NCI-H146 (cell line): ENCODE results near the gene DLGAP1.

ENCODE experiments used
- DNase-seq: peaks from one replicate; lab custom pipeline; 2025; lab: John Stamatoyannopoulos, UW

Gene DLGAP1

DNA sequence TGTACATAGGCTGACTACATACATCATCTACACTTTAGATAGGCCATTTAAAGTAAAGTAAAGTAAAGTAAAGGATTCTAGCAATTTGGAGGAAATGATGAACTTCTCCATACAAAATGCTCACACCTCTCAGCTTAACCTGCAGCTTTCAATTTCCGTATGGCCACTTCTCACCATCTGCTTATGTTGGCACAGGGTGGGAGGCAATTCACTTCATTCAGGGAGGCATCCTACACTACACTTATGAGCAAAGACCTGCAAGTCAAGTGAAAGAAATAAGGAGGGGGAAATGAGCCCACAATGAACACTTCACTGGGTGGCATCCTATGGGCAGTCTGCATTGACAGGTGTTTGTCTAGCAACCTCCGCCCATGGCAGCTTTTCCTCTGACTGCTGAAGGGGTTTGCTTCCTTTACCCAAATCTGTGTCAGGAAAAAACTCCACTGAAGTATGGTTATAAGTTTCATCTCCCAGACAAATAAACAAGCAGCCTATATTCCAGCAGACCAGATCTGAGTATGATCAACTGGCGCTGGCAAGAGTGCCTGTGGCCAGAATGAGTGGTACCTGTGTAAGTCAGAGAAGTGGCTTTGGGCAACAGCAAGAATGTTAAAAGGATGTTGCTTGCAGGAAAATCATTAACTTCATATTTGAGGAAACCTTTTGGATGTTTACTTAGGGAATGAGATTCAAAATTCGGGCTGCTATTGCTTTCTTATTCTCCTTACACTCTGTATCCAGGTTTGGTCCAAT lies 556.1 kb downstream of the DLGAP1 start:
- DNase-seq, result no peak

GRCh38 chr18:3892152-3892551 lies 563.0 kb downstream of the DLGAP1 start:
- DNase-seq, result no peak

- no peak for DNase-seq
Measured at GRCh38 chr18:3891245-3891644, 563.9 kb downstream of the DLGAP1 start.

- no peak for DNase-seq
Measured at GRCh38 chr18:3889803-3890202, 565.3 kb downstream of the DLGAP1 start.

- no peak for DNase-seq
Measured at GRCh38 chr18:3889121-3889520, 566.0 kb downstream of the DLGAP1 start.

DNA sequence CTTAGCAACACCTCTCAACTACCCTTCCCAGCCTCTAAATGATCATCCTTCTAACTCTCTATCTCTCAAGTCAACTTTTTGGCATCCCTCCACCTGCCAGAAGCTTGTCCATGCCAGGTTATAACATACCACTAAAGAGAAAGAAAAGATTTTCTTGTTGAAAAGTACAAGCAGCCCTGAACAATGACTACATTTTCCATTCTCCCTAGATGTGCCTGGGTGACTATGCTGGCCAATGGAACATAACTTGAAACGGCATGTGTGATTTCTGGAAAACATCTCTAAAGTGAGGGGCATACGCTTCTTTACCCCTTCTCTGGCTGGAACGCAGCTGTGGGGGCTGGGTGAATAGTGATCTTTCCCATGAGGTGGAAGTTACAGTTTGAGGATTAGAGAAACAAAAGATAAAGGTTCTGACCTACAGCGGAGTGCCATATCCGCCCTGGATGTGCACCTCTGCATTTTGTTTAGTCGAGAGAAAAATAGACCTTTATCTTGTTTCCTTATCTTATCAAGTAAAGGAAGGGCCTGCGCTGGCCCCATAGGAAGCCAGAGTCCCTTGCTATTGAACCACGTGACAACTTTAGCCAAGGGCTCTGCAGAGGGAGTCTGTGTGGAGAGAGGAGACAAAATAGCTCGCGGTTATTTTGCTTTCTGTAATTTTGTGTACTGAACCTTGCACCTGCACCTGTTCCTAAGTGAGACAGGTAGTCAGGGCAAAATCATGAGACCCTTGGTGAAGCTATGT lies 568.4 kb downstream of the DLGAP1 start:
- peak; percentile 96 for DNase-seq

DNA sequence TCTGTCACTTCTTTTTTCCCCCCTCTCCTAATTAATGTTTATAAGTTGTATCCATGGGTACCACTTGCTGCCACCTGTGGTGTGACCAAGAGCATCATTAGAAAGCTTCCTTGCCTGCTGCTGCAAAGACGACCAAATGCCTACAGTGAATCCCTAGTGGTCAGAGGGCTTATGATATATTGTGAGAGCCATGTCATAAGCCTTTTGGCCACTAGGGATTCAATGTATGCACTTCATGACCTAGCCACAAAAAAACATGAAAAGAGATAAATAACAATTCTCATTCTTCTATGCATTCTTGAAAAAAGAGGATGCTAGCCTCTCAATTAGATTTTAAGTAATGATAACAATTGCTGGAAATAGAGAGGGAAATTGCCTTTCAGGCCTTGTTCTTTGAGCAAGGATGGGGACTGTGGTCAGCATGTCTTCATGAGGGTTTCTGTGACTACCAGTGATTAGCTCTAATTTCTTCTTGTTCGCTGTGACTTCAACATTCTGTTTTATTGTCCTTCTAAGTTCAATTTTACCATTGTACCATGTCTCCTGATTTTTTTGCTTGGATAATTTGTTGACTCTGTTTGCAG lies 569.8 kb downstream of the DLGAP1 start:
- DNase-seq, result peak; percentile 71

- DNase-seq, result no peak
Measured at GRCh38 chr18:3879836-3880120, 575.3 kb downstream of the DLGAP1 start.

DNA sequence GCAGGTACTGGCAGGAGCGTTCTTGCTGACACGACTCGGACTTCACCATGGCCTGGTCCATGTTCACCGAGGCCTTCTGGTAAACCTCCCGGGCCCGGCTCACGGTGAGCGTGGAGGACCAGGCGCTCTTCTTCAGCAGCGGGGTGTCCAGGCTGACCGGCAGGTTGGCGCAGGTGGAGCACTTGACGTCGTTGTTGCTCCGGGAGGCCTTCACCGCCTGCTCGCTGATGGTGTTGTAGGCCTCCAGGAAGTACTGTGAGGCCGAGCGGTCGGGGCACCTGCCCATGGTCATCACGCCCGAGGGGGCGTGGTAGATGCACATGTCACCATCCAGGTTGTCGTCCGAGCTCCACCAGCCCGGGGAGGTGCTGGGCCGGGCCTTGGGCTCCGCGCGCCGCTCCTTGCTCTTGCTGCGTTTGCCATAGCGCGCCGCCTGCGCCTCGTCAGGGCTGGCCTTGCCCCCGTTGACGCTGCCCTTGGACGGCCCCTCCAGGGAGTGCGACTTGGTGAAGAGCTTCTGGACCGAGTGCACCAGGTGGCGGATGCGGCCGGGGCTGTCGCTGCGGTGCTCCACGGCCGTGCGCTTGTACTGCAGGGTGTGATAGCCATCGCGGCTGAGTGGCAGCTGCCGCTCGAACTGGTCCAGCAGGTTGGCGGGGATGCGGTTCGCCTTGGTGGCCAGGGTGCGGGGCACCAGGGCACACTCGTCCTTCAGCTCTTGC lies 575.8 kb downstream of the DLGAP1 start:
- DNase-seq, result no peak

DNA sequence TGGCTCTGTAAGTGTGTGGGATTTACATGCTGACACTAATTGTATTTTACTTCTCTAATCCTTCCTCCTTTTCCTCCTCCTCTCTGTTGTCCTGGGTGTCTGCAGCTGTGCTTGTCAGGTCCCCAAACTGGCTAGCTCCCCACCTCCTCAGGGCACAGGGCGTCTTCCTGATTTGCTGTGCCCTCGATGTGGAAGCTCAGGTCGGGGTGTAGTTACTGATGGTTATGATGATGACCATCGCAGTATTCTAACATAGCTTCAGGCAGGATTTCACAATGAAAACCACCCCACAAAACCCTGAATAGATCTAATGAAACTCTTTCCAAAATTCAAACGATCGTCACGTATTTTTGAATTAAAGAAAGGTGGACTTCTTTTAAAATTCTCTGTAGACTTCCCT lies 576.7 kb downstream of the DLGAP1 start:
- DNase-seq, result no peak

GRCh38 chr18:3877678-3878077 lies 577.4 kb downstream of the DLGAP1 start:
- no peak for DNase-seq

DNA sequence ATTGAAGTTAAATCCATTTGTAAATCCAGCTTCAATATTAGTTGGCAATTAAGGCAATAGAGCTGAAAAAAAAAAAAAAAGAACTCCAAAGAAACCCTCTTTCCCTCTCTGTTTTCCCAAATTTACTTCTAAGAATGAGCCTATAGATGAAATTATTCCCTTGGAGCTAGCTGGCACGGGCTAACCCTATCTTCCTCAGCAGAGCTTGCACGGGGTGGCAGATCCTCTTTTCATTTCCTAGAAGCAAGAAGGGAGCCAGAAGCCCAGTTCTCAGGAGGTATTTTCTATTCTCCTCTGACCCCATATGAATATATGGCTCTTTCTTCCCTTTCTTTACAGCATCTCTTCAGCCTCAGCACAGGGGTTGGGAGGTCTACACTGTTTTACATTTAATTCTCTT lies 579.1 kb downstream of the DLGAP1 start:
- no peak for DNase-seq

- DNase-seq, result no peak
Measured at GRCh38 chr18:3875376-3875775, 579.7 kb downstream of the DLGAP1 start.

DNA sequence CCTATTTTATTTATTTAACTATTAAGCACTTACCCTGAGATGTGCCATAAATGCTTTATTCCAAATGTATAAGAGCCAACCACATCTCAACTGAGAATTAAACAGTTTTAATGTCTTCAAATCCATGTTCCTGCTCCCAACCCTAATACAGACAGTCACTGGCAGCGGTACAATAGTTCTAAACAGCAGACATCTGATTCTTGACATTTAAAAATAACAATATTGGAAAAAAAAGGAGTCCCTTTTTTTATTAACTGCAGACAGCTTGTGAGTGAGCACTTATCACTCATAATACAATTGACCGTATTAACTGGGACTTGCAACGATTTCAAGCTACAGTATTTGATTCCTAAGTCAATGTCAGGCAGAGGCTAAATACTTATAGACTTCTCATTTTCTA lies 580.5 kb downstream of the DLGAP1 start:
- no peak for DNase-seq

GRCh38 chr18:3874125-3874524 lies 581.0 kb downstream of the DLGAP1 start:
- DNase-seq, result no peak

DNA sequence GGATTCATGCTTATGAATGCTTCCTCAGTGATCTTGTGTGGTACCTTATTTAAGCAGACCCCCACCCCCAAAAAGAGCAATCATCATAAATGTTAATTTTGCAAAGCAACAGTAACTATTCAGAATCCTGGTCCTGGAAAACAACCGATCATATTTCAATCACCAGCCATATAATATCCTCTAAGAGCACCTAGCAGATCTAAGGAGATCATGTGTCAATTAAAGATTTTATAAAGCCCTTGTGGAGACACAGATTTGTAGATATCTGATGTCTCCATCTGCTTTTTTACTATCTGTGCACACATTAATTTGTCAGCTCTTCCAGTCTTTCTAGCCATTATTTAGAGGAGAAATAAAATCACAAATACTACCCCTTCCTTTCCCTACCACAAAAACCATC lies 581.4 kb downstream of the DLGAP1 start:
- no peak for DNase-seq

DNA sequence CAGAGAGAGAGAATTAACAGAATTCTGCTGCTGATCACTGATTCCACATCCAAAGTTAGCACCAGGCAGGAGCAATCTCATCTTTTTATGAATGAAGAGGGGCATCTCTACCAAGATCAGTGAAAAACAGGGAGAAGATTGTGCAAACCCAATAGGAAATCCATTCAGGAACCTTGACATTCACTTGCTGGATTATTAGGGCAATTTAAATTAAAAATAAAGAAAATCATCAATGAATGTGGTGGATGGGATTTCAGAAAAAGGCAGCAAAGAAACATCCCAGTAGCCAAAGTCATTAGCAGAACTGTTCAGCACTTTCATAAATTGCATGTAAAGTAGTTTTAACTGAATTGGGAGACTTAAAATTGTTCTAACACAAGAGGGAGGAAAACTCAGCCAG lies 581.9 kb downstream of the DLGAP1 start:
- DNase-seq, result no peak

DNA sequence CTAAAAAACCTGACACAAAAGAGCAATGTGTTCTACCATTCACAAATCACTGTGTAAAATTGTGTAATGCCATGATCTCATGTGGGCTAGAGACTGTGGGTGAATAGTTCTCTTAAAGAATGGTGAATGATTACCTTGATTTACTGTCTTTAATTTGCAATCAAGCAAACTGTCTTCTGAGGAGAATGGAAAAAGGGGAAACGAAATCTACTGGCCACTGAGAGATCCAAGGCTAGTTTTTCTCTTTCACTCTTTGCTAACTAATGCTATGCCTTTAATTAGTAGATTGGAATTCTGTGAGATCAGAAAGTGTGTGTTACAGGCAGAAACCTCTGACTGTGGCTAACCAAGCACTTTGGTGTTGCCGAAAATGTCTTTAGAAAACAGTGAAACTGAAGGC lies 582.5 kb downstream of the DLGAP1 start:
- no peak for DNase-seq

DNA sequence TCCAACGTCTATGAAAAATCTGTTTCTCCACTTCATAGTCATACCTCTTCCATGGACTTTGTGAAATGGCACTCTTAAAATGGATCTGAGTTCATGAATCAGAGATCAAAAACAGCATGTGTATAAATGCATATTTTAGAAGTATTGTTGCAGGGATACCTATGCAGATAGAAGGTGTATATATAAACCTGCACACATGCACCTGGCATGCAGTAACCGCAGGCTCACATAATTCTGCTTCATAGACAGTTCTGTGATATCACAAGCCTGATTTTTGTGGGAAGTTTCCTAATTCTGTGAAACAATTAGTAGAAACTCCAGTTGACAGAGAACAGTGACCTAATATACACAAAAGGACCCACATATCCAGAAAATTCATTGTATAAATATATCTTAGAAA lies 583.4 kb downstream of the DLGAP1 start:
- DNase-seq, result no peak

DNA sequence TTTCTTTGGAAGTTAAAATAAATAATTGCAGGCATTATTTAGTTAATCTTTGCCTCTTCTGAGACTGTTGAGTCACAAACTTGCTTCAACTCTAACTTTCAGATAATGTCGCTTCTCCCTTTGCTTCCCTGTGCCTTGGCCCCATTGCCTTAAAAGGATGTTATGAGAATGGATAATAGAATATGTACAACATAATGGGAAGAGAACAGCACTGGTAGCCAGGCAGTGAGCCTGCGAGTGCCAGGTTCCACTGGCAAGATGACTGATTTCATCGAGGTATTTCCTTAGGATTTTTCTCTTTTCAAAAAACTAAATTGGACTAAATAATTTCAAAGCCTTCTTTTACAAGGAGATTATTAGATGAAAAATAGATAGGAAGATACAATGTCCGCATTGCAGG lies 584.2 kb downstream of the DLGAP1 start:
- no peak for DNase-seq

DNA sequence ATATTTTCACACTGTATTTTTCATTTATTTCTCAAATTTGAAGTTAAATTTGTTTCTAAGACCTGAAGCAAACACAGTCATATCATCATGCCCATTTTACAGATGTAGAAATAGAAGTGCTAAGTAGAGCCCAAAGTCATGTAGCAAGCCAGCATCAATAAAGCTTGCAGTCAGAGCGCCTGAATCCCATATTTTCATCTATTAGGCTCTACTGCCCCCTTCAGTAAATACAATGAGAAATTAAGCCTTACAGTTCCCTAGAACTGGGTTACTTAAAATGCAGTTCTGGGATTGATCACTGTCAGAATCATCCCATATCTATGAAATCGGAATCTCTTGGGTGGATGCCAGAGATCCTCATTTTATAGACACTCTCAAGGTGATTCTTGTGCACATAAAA lies 585.3 kb downstream of the DLGAP1 start:
- peak; percentile 53 for DNase-seq

DNA sequence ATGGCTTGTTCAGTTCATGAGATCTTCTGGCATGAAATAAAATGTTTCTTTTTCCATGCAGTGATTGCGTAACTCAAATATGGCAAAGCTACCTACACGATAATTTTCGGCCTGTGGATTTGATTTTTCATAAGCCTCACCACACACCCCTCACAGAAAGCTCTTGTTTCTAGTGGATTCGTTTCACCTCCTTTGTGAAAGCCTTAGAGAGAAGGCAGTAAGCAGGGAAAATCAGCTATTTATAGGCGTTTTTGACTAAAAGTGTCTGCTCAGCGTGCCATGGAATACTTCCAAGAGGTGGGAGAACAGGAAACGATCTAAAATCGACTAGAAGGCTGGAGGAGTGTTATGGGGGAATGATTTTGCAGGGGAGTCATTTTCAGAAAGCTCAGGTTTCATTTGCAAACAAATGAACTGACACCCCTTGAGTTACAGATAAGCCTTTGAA lies 587.2 kb downstream of the DLGAP1 start:
- DNase-seq, result no peak

- no peak for DNase-seq
Measured at GRCh38 chr18:3867236-3867635, 587.9 kb downstream of the DLGAP1 start.
